Measurements from ENCODE around the gene ARID1B. TPM values are rescaled to one million over a fixed set of nuclear protein-coding genes. Genes with fewer than 3 reads are reported as not detected.

Gene ARID1B
- total and polyA plus RNA-seq, 2 of the 13 experiments (the other 11 are each of a cell fraction or from before 2014, with no cell fraction given): 20.1 to 32.6 TPM

DNA sequence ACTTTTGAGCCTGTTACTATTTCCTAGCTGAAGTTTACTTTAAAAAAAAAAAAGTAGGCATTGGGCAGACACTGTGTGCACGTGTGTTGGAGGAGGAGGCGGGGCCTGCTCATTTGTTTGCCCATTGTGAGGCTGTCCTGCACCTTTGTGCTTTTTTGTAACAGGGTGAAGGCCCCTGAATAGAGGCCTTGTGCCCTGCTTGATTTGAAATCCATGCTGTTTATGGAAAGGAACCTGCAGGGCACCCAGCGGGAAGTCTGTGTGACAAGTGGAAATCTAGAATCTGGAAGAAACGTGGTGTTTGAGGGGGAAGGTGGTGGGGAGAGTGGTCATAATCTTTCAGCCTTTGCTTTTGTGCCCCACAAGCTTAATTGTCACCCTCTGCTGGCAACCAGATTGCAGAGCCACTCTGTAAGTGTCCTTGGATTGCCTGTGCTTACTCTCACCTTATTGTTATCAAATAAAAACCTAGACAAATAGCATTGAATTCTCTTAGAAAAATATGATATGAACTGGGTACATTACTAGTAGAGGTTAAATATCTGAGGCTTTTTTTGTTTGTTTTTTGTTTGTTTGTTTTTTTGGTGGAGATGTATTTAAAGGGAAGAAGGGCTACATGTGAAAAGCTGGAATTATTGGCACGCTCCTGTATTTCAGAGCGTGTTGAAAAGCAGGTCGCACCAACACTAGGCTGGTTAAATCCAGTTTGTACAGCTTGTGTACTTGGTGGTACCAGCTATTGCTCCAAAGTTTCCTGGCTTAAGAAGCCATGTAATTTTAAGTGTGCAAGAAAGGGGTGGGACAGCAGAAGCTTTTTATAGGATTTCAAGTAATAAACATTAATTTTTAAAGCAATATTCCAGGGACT, 156.3 kb downstream of the ARID1B start (continued):
- TF ChIP-seq ZMAT3 (CRISPR knock-in tag; conservative IDR thresholded peaks at IDR 0.05) (0 out of 2 replicates have a peak, but pooled peaks have one; percentile 38), JUNB (CRISPR knock-in tag; IDR thresholded peaks at IDR 0.05; ENCODE audit: borderline replicate concordance) (no peak), SP5 (CRISPR knock-in tag; IDR thresholded peaks at IDR 0.05; ENCODE audit: borderline replicate concordance, low read depth) (peak; percentile 77; the same call in 1 of the 2 replicates), YEATS4 (CRISPR knock-in tag; IDR thresholded peaks at IDR 0.05; ENCODE audit: borderline replicate concordance) (peak; percentile 43; the same call in 1 of the 2 replicates), POLR2A (IDR thresholded peaks at IDR 0.05; ENCODE audit: insufficient read depth in 1 of 2, low read depth in 2 of 2, low read length in 2 of 2) (0 out of 4 replicates have a peak, but pooled peaks of 1 of the 2 experiments have one; percentile 20), NCOR1 (IDR thresholded peaks at IDR 0.05; ENCODE audit: borderline replicate concordance, low read length) (no peak; the same call in 1 of the 2 replicates), SATB2 (CRISPR knock-in tag; IDR thresholded peaks at IDR 0.05) (no peak), ZNF253 (CRISPR knock-in tag; IDR thresholded peaks at IDR 0.05; ENCODE audit: borderline replicate concordance) (no peak), HHEX (CRISPR knock-in tag; IDR thresholded peaks at IDR 0.05) (0 out of 2 replicates have a peak, but pooled peaks have one; percentile 16), CHCHD3 (CRISPR knock-in tag; IDR thresholded peaks at IDR 0.05) (no peak), RFXAP (CRISPR knock-in tag; IDR thresholded peaks at IDR 0.05; ENCODE audit: borderline replicate concordance) (no peak), NR3C1 (CRISPR knock-in tag; IDR thresholded peaks at IDR 0.05) (no peak), SRSF1 (optimal IDR thresholded peaks at IDR 0.05; ENCODE audit: low read depth, low read length) (no peak), NPAS2 (CRISPR knock-in tag; IDR thresholded peaks at IDR 0.05; ENCODE audit: borderline replicate concordance) (no peak), RFXANK (CRISPR knock-in tag; IDR thresholded peaks at IDR 0.05) (no peak), NCOA5 (CRISPR knock-in tag; IDR thresholded peaks at IDR 0.05) (no peak), ZNF569 (CRISPR knock-in tag; IDR thresholded peaks at IDR 0.05; ENCODE audit: borderline replicate concordance) (no peak), EHMT2 (IDR thresholded peaks at IDR 0.05; ENCODE audit: borderline replicate concordance, low read depth, low read length) (no peak), NFE2L1 (CRISPR knock-in tag; IDR thresholded peaks at IDR 0.05; ENCODE audit: borderline replicate concordance) (no peak), SCMH1 (CRISPR knock-in tag; IDR thresholded peaks at IDR 0.05; ENCODE audit: borderline replicate concordance) (no peak), ZNF558 (CRISPR knock-in tag; IDR thresholded peaks at IDR 0.05; ENCODE audit: borderline replicate concordance) (no peak; the same call in 1 of the 2 replicates), MEIS1 (CRISPR knock-in tag; IDR thresholded peaks at IDR 0.05; ENCODE audit: borderline replicate concordance) (no peak), WIZ (CRISPR knock-in tag; IDR thresholded peaks at IDR 0.05) (no peak), MATR3 (CRISPR knock-in tag; IDR thresholded peaks at IDR 0.05) (no peak)
- TF ChIP-seq, protein P1, sequence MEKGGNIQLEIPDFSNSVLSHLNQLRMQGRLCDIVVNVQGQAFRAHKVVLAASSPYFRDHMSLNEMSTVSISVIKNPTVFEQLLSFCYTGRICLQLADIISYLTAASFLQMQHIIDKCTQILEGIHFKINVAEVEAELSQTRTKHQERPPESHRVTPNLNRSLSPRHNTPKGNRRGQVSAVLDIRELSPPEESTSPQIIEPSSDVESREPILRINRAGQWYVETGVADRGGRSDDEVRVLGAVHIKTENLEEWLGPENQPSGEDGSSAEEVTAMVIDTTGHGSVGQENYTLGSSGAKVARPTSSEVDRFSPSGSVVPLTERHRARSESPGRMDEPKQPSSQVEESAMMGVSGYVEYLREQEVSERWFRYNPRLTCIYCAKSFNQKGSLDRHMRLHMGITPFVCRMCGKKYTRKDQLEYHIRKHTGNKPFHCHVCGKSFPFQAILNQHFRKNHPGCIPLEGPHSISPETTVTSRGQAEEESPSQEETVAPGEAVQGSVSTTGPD (CRISPR knock-in tag; IDR thresholded peaks at IDR 0.05): no peak
- TF ChIP-seq, protein P2, sequence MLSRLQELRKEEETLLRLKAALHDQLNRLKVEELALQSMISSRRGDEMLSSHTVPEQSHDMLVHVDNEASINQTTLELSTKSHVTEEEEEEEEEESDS (CRISPR knock-in tag; IDR thresholded peaks at IDR 0.05; ENCODE audit: borderline replicate concordance): no peak
- TF ChIP-seq, protein P3, sequence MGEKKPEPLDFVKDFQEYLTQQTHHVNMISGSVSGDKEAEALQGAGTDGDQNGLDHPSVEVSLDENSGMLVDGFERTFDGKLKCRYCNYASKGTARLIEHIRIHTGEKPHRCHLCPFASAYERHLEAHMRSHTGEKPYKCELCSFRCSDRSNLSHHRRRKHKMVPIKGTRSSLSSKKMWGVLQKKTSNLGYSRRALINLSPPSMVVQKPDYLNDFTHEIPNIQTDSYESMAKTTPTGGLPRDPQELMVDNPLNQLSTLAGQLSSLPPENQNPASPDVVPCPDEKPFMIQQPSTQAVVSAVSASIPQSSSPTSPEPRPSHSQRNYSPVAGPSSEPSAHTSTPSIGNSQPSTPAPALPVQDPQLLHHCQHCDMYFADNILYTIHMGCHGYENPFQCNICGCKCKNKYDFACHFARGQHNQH (CRISPR knock-in tag; IDR thresholded peaks at IDR 0.05): peak; percentile 74; the same call in 1 of the 2 replicates
- TF ChIP-seq, protein P4, sequence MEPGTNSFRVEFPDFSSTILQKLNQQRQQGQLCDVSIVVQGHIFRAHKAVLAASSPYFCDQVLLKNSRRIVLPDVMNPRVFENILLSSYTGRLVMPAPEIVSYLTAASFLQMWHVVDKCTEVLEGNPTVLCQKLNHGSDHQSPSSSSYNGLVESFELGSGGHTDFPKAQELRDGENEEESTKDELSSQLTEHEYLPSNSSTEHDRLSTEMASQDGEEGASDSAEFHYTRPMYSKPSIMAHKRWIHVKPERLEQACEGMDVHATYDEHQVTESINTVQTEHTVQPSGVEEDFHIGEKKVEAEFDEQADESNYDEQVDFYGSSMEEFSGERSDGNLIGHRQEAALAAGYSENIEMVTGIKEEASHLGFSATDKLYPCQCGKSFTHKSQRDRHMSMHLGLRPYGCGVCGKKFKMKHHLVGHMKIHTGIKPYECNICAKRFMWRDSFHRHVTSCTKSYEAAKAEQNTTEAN (CRISPR knock-in tag; conservative IDR thresholded peaks at IDR 0.05): peak; percentile 41
